Psoas muscle (tissue), 8 donors: ENCODE data around the gene TM9SF4. TPM values are rescaled to one million over a fixed set of nuclear protein-coding genes. Genes with fewer than 3 reads are reported as not detected.

Experiments
- ATAC-seq, 4 donors: fragments of 200-7000 bp; cut with Tn5 transposase; one replicate each; pipeline ENCODE4 v1.9.1; 2020; ENCODE audit warnings: moderate library complexity in 3 of 4, mild to moderate bottlenecking in 2 of 4
- DNase-seq, 2 donors: peaks; one replicate each; pipeline ENCODE4 v3.0.0-alpha.2; 2020
- H3K27ac ChIP-seq: fragments of 200-600 bp; one replicate; pipeline ENCODE4 v1.8.0; 2022
- H3K27me3 ChIP-seq, 3 donors: fragments of 200-600 bp in 1 of 3; one replicate each; pipeline versions ENCODE4 v1.6.1 to v1.8.0; 2013 to 2022; ENCODE audit warnings: low read length in 2 of 3, mild to moderate bottlenecking in 2 of 3, moderate library complexity in 1 of 3; ENCODE audit not compliant: insufficient read depth in 3 of 3
- H3K36me3 ChIP-seq, 2 donors: fragments of 200-600 bp in 1 of 2; one replicate each; pipeline versions ENCODE4 v1.6.1 to v1.8.0; 2013 to 2022; ENCODE audit warnings: low read depth in 1 of 2, mild to moderate bottlenecking in 1 of 2, moderate library complexity in 1 of 2; ENCODE audit not compliant: insufficient read depth in 1 of 2
- H3K4me1 ChIP-seq: fragments of 200-600 bp; one replicate; pipeline ENCODE4 v1.8.0; 2022
- H3K4me3 ChIP-seq: fragments of 200-600 bp; one replicate; pipeline ENCODE4 v1.8.0; 2022; ENCODE audit warnings: mild to moderate bottlenecking
- H3K9me3 ChIP-seq: fragments of 200-600 bp; one replicate; pipeline ENCODE4 v1.8.0; 2022
- WGBS, 3 donors: extraction: QIAGEN DNeasy Blood & Tissue Kit; methylation state at CpG; one replicate each; pipeline versions ENCODE4 v1.1.6 to v1.1.7; 2013; 5-methylcytosine and 5-hydroxymethylcytosine counted together
- intact Hi-C, 2 donors: fragments of 100-400 bp; cut with DNase I; formaldehyde crosslinking; loops; one replicate each; pipeline versions ENCODE4 v1.11.0 to v1.14.2; 2022
- polyA plus RNA-seq, 3 donors: library from polyadenylated mRNA; stranded (reverse); fragments of 200-250 nt; gene quantifications; one replicate each; pipeline ENCODE4 v1.2.3, GENCODE V29; 2013
- total RNA-seq, 4 donors: library from RNA; stranded (reverse); fragmentation: NEBNext Ultra II Directional in 2 of 4; extraction: Animal tissue kit (Norgen Biotek cat#: 25700) in 2 of 4; gene quantifications; one replicate each; pipeline versions ENCODE4 v1.2.1 to v1.2.4, GENCODE V29; 2021 to 2023
- TF ChIP-seq, protein P1 (sequence below): fragments of 200-600 bp; IDR thresholded peaks from one replicate; pipeline ENCODE4 v1.8.0; 2022; ENCODE audit warnings: antibody characterized with exemption
- donor health status: healthy with polysubstance abuse.
- donor health status: DM: no; HTN: no; CAD: no; lungs with moderate emphysema.
- donor health status: Bipolar disorder and iron deficiency.
- donor health status: healthy.
- donor health status: DM: yes; HTN: yes; CAD: no.
- donor health status: DM: no; HTN: no; CAD: no.
- donor health status: DM: no; HTN: no; CAD: no.
- donor health status: DM: yes; HTN: yes; CAD: no.

Gene TM9SF4
- total and polyA plus RNA-seq, 7 donors, result 14.0 to 28.0 (median 25.7) TPM

DNA sequence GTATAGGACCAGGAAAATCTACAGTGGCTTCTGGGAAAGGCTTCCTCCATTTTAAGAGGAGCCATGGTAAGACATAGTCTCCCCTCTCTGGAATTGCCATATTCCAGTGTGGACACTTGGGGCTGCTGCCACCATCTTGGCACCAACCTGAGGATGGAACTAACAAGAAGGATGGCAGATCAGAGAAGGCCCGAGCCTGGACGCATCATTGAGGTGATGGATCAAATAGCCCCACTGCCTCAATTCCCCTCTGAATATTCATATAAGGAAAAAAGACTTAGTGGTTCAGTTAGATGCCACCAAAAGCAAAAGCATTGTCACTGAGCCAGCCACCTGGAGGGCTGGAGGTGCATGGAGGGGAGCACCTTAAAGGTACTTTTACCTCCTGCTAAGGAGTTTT lies 72.1 kb downstream of the TM9SF4 start:
- no peak overlapping the region for H3K4me3 ChIP-seq
- no peak for ATAC-seq

GRCh38 chr20:32183947-32184635 lies 74.6 kb downstream of the TM9SF4 start:
- no peaks in the 10 kb centered on the region for H3K36me3 ChIP-seq
- WGBS, 3 donors, result 87 to 90% (median 87%) methylated on average over 4 of the region's 4 CpGs
- H3K4me3 ChIP-seq, result no peak overlapping the region
- H3K9me3 ChIP-seq, result no peaks in the 10 kb centered on the region
- no peaks in the 10 kb centered on the region for H3K27me3 ChIP-seq
- peaks cover 8% of the 10 kb centered on the region for H3K4me1 ChIP-seq
- intact Hi-C loops, result no loop called here
- TF ChIP-seq, protein P1, sequence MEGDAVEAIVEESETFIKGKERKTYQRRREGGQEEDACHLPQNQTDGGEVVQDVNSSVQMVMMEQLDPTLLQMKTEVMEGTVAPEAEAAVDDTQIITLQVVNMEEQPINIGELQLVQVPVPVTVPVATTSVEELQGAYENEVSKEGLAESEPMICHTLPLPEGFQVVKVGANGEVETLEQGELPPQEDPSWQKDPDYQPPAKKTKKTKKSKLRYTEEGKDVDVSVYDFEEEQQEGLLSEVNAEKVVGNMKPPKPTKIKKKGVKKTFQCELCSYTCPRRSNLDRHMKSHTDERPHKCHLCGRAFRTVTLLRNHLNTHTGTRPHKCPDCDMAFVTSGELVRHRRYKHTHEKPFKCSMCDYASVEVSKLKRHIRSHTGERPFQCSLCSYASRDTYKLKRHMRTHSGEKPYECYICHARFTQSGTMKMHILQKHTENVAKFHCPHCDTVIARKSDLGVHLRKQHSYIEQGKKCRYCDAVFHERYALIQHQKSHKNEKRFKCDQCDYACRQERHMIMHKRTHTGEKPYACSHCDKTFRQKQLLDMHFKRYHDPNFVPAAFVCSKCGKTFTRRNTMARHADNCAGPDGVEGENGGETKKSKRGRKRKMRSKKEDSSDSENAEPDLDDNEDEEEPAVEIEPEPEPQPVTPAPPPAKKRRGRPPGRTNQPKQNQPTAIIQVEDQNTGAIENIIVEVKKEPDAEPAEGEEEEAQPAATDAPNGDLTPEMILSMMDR, result no peak
- no peak for ATAC-seq
- H3K27ac ChIP-seq, result no peak overlapping the region
- peak in 1 of 2 donors; percentile 9 for DNase-seq

More for the DNA sequence above, 72.1 kb downstream of the TM9SF4 start:
- TF ChIP-seq, protein P1, result no peak
- intact Hi-C loops, result no loop called here
- H3K27ac ChIP-seq, result no peak overlapping the region
- DNase-seq, result peak in 1 of 2 donors; percentile 7
- no peaks in the 10 kb centered on the region for H3K9me3 ChIP-seq
- no peaks in the 10 kb centered on the region for H3K27me3 ChIP-seq
- 88 to 90% (median 89%) methylated on average over 2 of the region's 2 CpGs for WGBS, 3 donors
- H3K36me3 ChIP-seq, result no peaks in the 10 kb centered on the region
- H3K4me1 ChIP-seq, result no peaks in the 10 kb centered on the region

GRCh38 chr20:32184961-32185603 lies 75.6 kb downstream of the TM9SF4 start:
- ATAC-seq (no peak), DNase-seq (no peak)
- no peak overlapping the region for H3K27ac ChIP-seq
- H3K27me3 ChIP-seq, result no peaks in the 10 kb centered on the region
- no peaks in the 10 kb centered on the region for H3K36me3 ChIP-seq
- no peak overlapping the region for H3K4me3 ChIP-seq
- WGBS, 3 donors, result 64 to 67% (median 66%) methylated on average over 10 of the region's 10 CpGs
- H3K4me1 ChIP-seq, result peaks cover 9% of the 10 kb centered on the region
- TF ChIP-seq, protein P1, result no peak
- intact Hi-C loops, result no loop called here
- H3K9me3 ChIP-seq, result no peaks in the 10 kb centered on the region

GRCh38 chr20:32186506-32186905 lies 77.0 kb downstream of the TM9SF4 start:
- 96 to 97% (median 96%) methylated on average over 1 of the region's 1 CpG for WGBS, 3 donors
- DNase-seq (no peak), ATAC-seq (no peak)
- Histone ChIP-seq H3K27me3 (no peaks in the 10 kb centered on the region), H3K4me1 (peaks cover 16% of the 10 kb centered on the region), H3K9me3 (no peaks in the 10 kb centered on the region), H3K36me3 (no peaks in the 10 kb centered on the region), H3K4me3 (no peak overlapping the region), H3K27ac (no peak overlapping the region)
- TF ChIP-seq, protein P1, result no peak
- intact Hi-C loops, result no loop called here
